ENCODE measurements around the gene LTK.
"Not testable (repeated sequence)": the region's sequence is repeated elsewhere in the genome, so short reads cannot be mapped to it uniquely, and the experiment has no call there.

Gene LTK

DNA sequence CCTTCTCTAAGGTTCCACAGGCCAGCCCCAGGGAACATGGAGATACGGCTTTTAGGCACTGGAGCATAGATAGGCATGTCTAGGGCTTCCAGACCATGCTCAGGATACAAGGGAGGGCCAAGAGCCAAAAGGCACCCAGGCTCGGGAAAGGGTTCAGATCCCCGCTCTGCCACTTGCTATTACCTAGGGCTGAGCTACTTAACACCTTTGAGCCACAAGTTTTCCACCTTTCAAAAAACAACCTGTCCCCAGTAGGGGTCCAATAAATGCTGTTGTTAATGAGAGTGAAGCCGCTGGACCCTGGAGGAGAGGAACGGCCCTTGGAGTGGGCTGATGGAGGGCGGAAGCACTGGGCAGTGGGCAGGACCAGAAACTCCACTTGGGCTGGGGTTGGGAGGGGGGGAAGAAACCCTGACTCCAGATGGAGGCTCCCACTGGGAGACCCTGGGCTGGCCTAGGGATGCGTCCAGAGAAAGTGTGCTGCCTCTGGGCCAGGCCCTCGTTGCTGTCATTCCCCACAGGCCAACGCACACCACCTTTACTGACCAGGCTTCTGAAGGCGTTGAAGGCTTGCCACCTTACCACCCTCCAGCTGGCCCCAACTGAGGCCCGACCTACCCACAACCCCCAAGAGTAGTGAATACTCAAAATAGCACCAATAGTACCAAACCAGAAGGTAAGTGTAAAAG lies 28.5 kb downstream of the LTK start:
- no peak overlapping the region for H3K4me3 ChIP-seq (ENCODE audit: low read length)
- no peak for DNase-seq (ENCODE audit: low read depth, low spot score)

DNA sequence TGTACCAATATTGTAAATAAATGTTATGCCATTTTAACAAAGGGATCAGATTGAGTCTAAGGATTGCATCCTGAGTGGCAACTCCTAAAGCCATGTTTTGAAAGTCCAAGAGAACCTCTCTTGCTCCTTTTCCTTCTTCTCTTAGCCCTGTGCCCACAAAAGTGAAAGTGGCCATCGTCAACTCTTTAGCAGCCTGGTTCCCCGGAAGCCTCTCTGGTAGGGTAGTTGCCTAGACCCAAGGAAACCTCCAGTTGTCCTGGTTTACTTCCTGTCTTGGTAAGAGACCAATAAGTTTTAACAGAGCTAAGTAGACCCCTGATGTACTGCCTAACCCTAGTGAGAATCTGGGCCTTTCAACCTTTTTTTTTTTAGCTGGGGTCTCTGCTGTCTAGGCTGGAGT lies 30.1 kb downstream of the LTK start:
- H3K4me3 ChIP-seq (ENCODE audit: low read length): no peak overlapping the region
- no peak for DNase-seq (ENCODE audit: low read depth, low spot score)

DNA sequence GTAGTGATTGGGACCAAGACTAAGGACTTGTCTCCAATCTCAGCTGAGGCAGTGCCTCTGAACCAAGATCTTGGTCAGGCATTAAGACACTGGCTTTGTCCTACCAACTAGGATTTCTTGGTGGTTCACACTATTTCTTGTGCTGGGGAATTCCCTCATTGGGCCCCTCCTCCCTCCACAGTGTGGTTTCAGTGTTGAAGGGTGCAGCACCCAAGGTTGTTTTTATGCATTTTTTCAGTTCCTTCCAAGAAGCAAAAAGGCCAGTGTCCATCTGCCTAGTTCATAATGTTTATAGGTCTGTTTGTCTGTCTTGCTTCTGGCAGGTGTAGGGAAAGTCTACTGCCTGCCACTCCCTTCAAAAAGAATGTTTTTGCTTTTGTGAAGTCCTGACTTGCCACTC lies 30.5 kb downstream of the LTK start:
- DNase-seq (ENCODE audit: low read depth, low spot score): no peak
- H3K4me3 ChIP-seq (ENCODE audit: low read length): no peak overlapping the region

DNA sequence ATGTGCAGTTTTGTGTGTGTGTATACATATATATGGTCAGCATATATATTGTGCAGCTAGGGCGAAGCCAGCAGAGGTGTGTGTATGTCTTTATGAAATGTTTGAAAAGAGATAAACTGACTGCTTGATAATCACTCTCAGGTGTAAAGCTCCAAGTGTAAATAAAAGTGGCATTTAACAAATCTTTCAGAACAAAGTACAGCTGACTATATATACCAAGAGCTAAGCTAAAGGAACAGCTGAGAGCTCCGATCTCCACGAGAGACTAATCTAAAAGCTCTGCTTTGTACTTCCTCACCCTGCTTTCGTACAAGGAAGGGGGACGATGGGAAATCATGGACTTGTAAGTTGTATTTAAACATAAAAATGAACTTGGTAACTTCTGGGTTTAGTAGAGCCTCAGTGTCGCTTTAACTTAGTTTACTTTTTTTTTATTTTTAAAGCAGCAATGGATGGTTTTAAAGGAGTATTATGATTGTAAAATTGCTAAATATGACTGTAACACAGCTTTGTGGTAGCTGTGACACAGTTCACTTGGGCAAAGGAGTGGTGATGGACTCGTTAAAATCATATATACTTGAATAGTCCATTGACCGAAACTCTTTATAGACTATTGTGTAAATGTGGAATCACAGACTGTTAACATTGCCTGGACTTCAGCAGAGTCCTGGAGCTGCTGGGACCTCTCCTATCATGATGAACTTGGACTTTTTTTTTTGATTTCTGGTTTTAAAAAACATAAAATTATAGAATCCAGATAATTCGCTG lies 31.3 kb downstream of the LTK start:
- no peak for DNase-seq (ENCODE audit: low read depth, low spot score)
- no peak overlapping the region for H3K4me3 ChIP-seq (ENCODE audit: low read length)

DNA sequence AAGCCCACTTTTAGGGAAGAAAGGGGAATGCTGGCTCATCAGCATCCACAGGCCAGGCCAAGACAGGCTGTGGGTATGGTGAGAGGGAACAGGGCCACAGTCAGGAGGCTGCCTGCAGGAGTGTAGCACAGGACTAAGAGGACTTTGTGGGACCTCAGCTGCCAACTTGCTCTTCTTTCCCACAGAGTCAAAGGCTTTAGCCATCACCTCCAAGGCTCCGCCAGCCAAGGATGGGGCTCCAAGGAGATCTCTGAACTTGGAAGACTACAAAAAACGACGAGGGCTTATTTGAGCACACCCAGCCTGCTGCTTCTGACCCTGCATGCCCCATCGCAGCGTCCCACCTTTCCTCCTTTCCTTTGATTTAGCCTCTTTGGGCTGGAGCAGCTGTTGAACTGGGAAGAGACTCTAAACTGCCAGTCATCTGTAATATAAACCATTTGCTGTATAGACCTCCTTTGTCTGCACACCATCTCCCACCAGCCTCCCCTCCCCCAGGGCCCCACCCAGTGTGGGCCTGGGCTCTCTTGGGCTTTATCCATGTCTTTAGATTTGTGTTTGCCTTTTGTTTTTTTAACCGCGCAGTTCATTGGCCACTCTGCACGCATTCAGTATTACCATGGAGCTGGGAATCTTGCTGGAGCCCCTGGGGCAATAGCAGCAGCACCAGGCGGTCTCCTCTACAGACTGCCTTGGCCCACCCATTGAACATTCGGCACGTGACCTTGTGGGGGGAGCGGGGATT lies 33.1 kb downstream of the LTK start:
- H3K4me3 ChIP-seq (ENCODE audit: low read length): no peak overlapping the region
- no peak for DNase-seq (ENCODE audit: low read depth, low spot score)

DNA sequence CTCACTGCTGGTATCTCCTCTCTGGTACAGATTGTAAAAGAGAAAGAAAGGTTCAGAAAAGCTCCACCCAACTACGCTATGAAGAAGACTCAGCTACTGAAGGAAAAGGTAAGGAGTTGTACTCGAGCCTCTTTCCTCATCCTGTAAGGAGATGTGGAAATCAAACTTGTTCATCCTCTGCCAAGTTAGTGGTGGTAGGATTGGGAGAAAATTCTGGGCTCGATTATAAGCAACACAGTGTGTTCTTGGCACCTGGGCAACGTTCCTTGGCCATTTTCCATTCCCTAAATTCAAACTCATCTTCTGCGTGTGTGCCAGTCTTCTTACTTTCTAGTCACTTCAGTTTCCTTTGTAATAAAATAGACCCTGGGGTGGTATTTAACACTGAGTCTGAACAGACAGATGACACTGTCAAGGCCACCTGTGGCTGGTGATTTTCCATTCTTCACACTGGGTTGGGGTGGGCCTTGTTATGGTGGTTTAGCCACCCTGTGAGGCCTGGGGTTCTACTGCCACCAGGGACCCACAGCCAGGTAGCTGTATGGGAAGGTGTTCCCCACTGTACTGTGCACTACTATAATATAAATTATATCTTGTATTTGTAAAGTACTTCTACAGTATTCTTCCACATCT lies 37.1 kb downstream of the LTK start:
- no peak overlapping the region for H3K4me3 ChIP-seq (ENCODE audit: low read length)
- DNase-seq (ENCODE audit: low read depth, low spot score): no peak

DNA sequence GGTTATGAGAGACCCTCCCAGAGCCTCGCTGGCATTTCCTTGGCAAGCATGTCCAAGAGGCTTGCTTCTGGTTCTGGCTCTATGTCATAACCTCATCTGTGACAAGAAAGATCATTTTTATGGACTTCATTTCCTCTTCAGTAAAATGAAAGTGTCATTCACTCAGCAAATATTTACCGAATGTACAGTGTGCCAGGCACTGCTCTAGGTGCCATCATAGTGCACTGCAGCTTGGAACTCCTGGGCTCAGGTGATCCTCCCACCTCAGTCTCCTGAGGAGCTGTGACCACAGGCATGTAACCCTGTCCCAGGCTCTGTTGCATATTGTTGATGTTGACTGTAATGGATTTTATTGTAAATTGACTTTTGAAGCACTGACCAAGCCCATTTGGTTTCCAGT lies 38.7 kb downstream of the LTK start:
- DNase-seq (ENCODE audit: low read depth, low spot score): no peak
- H3K4me3 ChIP-seq (ENCODE audit: low read length): no peak overlapping the region

DNA sequence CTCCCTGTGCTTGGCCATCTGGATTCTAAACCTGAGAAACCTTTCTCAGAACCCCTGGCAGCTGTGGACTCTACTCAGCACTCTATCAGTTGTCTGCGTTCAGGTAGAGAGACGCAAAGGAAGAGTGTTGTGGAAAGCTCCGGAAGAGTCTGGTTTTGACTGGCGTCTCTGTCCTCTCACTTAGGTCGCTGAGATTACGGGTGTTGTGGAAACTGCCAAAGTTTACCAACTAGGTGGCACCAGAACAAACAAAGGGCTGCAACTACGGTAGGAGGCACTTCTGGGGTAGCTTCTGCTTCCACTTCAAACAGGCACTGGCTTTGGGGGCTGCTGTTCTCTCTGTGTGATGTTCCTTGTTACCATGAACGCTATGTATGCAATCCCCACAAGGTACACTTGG lies 39.2 kb downstream of the LTK start:
- DNase-seq (ENCODE audit: low read depth, low spot score): no peak
- no peak overlapping the region for H3K4me3 ChIP-seq (ENCODE audit: low read length)

DNA sequence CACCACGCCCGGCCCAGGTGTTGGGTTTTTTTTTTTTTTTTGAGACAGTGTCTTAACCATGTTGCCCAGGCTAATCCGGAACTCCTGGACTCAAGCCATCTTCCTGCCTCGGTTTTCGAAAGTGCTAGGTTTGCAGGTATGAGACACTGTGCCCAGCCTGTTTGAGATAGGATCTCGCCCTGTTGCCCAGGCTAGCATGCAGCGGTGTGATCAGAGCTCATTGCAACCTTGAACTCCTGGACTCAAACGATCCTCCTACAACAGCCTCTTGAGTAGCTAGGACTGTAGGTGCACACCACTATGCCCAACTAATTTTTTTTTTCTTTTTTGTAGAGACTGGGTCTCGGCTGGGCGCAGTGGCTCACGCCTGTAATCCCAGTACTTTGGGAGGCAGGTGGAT lies 40.2 kb downstream of the LTK start:
- H3K4me3 ChIP-seq (ENCODE audit: low read length): no peak overlapping the region
- DNase-seq (ENCODE audit: low read depth, low spot score): no peak

DNA sequence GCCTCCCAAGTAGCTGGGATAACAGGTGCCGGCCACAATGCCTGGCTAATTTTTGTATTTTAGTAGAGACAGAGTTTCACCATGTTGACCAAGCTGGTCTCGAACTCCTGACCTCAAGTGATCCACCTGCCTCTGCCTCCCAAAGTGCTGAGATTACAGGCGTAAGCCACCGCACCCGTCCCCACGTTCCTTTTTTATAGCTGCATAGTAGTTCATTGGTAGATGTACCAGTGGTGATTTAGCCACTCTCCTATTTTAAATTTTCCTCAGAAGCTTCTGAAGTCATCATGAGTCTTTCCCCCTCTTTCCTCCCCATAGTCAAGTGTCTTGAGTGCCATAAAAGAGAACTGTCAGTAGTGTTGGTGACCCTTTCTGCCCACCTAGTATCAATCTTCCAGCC lies 44.0 kb downstream of the LTK start:
- H3K4me3 ChIP-seq (ENCODE audit: low read length); DNase-seq (ENCODE audit: low read depth, low spot score): not testable (repeated sequence)

DNA sequence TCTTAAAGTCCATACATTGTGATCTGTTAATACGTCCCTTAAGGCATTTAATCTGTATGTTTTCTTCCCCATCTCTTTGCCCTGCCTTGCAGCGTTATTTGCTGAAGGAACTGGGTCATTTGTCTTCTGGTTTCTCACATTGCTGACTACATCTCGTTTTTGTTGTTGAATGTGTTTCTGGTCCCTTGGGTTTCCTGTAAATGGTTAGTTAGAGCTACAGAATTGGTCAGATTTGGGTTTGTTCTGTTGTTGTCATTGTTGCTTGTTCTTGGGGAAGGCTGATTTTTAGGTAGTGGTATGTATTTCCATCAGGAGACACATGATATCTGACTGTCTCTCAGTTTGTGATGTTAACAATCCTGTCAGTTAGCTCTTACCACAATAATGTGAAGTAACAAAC lies 46.9 kb downstream of the LTK start:
- no peak overlapping the region for H3K4me3 ChIP-seq (ENCODE audit: low read length)
- DNase-seq (ENCODE audit: low read depth, low spot score): no peak

DNA sequence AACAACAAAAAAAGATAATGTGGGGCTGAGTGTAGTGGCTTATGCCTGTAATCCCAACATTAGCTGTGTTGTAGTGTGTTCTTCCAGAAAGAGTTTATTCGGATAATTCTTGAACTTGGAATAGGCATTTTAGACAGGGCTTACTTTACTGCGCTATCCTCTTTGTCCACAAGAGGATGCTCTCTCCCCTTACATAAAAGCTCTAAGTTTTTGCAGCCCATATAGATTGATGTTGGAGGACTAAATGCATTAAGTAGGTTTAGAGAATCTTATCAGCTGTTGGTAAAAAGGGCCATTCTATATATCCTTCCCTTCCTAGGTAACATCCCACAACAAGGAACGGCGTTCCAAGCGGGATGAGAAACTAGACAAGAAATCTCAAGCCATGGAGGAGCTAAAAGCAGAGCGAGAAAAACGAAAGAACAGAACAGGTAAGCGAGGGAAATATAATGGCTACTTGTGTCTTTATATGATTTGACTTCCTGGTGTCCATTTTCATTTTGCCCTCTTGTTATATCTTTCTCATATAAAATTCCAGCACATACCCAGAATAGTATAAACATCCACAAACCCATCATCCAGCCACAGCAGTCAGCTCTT lies 47.7 kb downstream of the LTK start:
- no peak overlapping the region for H3K4me3 ChIP-seq (ENCODE audit: low read length)
- peak; percentile 55 for DNase-seq (ENCODE audit: low read depth, low spot score)

DNA sequence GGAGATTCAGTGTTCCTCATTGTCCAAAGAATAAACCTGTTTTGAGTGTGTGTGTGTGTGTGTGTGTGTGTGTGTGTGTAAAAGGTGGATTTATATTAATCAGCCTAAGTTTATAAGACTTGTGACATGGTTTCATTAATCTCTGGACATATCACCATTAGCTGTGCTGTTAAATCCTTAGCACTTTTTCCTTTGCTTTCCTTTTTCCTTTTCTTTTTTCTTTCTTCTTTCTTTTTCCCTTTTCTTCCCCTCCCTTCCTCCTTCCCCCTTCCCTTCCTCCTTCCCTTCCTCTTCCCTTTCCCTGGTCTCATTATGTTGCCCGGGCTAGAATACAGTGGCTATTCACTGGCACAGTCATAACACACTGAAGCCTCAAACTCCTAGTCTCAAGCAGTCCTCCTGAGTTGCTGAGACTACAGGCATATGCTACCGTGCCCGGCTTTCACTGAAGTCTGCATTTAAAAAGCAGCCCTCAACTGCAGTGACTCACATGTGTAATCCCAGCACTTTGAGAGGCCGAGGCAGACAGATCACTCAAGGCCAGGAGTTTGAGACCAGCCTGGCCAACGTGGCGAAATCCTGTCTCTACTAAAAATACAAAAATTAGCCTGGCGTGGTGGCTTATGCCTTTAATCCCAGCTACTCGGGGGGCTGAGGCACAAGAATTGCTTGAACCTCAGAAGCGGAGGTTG lies 48.6 kb downstream of the LTK start:
- H3K4me3 ChIP-seq (ENCODE audit: low read length): no peak overlapping the region
- DNase-seq (ENCODE audit: low read depth, low spot score): no peak

DNA sequence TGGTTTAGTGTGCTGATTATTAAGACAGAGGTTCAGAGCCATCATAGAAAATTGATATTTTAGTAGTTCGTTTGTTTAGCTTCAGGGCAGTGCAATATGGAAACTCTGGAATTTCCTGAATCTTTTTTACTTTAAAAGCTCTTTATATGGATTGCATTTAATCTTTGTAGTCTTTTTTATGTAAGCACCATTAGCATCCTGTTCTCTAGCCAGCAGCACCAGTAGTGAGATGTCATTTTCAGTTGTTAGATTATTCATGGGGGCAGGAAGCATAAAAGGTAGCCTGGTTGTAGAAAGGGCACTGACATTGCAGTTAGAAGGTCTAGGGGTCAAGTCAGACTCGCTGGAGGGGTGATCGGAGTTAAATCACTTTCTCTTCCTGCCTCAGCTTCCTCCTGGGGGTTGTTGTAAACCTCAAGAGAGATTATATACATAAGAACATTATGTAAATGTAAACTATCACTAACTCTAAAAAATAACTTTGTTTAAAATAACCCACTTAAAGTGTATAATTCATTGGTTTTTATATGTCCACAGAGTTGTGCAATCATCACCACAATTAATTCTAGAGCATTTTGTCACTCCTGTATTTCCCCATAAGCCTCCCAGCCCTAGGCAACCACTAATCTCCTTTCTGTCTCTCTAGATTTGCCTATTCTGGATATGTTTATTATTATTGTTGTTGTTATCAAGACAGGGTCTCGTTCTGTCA lies 51.4 kb downstream of the LTK start:
- no peak overlapping the region for H3K4me3 ChIP-seq (ENCODE audit: low read length)
- no peak for DNase-seq (ENCODE audit: low read depth, low spot score)
